GM18861 (cell line): ENCODE data around the gene SP110.

ENCODE experiments used
- ATAC-seq: cut with Tn5 transposase; IDR thresholded peaks from one replicate; pipeline ENCODE4 v1.9.1; 2021; ENCODE audit not compliant: unreplicated experiment

SP110 gene

DNA sequence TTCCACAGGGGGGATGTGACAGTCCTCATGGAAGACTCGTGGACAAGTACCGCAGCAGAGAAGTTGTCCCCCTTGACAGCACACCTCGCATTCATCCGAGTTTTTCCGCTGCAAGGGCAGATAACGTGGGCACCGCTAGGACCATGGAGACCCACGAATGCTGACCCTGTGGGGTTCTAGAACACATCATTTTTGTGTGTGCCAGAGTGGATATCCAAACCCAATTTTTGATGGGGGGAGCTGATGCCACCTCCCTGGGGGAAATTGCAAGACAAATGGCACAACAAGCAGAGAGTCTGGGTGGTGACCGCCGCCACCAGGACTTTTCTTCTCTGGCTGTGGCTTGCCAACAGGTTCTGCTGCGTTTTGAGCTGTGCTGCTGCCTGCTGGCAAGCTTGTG, 46.9 kb downstream of the SP110 start:
- no peak for ATAC-seq

DNA sequence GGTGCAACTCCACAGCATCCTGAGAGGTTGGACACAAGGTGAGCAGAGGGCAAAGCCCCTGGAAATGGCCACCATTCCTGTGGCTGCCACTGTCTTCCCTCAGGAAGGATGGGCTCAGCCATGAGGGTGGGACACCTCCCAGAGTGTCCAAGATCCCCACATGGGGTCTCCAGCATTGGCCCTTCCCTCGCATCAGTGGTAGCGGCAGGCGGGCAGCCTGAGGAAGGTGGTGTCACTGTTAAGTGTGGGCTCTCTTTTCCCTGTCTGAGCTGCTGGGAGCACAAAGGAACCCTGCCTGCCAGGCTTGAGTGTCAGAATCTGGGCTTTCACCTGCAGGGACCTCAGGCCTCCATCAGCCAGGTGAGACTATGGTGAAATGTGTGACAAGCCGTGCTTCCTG, 47.6 kb downstream of the SP110 start:
- ATAC-seq: no peak

DNA sequence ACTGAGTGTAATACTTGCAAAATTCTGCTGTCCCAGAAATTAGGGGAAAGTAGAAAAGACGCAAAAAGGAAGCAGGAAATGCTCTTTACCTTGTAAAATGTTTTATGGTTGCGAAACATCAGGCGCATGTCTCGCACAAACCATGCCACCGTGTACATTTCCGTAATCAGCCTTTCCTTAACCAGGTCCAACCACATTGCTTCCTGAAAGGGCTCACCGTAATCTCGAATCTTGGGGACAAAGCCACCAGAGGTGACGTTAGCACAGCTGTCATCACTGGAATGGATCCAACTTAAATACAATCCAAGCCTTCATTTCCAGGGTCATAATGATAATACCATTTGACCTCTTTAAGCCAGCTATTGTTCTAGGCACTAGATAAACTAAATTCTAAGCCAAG, 49.3 kb downstream of the SP110 start:
- ATAC-seq: no peak

GRCh38 chr2:230166557-230167170, 53.1 kb downstream of the SP110 start:
- ATAC-seq: no peak

DNA sequence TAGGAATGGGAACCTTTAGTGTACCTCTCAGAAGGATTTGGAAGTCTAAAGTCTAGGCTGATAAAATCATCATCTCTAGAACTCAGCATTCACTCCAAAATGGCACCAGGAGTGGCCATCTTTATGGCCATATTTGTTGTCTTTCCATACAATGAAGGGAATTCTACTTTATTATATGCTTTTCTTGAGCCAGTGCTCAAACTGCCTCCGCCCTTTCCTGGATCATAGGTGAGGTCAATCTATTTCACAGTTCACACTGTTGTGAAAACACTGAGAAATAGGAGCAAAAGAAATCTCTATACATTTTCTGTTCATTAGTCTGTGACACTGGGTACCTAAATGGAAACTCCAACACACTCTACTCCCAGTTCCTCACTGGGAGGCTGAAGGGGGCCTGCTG, 55.6 kb downstream of the SP110 start:
- no peak for ATAC-seq

GRCh38 chr2:230162981-230163380, 56.8 kb downstream of the SP110 start:
- no peak for ATAC-seq

DNA sequence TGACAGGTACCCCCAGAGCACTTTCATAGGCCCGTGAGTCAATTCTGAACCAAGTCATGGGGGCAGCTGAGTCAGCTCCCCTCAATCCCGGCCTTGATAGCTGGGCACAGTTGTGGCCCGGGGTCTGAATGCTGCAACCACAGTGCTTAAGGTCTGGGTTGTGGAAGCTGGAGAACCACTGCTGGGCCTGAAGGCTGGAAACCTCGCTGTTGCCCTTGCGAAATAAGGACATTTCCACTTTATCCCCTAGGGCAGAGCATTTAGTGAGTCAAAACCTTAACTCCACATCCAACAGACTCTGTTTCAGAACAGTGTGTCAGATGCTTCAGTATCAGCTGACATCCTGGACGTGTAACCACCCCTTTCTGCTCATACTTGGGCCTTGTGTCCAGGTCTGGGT, 58.6 kb downstream of the SP110 start:
- no peak for ATAC-seq

GRCh38 chr2:230160112-230160660, 59.6 kb downstream of the SP110 start:
- no peak for ATAC-seq

- ATAC-seq: no peak
These were observed 61.3 kb downstream of the SP110 start for GRCh38 chr2:230158468-230158867.

DNA sequence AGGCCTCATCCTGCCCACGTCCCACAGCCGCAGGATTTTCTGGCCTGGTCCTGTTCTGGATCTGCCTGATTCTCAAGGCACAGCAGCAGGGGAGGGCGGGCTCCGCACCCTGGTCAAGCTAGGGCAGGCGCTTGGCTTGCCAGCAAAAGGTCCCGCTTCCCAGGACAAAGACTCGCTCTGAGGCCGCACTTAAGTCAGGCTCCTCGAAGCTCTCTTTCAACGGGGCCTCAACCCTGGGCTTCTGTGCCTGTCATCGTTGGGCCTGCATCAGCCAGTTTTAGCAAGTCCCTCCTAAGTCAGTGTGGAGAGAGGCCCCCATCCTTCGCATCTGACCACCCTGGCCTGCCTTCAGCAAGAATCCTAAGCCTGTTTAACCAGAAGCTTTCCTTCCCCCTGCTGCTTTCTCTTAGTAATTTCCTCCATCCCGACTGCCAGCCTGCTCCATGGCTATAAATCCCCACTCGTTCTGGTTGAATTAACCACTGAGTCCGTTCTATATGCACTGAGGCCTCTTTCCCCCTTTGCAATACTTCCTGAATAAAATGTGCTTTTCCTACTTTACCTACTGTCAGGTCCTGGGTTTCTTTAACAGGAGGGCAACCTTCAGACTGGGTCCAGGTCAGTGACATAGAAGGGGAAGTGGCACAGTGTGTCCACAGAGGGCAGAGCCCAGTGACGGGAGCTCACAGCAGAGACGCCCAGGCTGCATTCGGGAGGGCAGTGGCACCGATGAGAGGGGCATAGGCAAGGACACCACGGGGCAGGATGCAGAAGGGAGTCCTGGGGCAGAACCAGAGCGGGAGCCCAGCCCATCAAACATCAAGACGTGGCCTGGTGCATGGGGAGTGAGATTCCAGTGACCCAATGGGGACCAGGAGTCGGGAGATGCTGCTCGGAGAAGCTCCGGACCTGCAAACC, 62.7 kb downstream of the SP110 start:
- ATAC-seq: no peak

- no peak for ATAC-seq
These were observed 64.4 kb downstream of the SP110 start for GRCh38 chr2:230155359-230155758.

GRCh38 chr2:230153390-230153976, 66.3 kb downstream of the SP110 start:
- ATAC-seq: no peak

GRCh38 chr2:230152334-230152733, 67.5 kb downstream of the SP110 start:
- no peak for ATAC-seq

GRCh38 chr2:230144355-230144754, 75.4 kb downstream of the SP110 start:
- ATAC-seq: no peak

DNA sequence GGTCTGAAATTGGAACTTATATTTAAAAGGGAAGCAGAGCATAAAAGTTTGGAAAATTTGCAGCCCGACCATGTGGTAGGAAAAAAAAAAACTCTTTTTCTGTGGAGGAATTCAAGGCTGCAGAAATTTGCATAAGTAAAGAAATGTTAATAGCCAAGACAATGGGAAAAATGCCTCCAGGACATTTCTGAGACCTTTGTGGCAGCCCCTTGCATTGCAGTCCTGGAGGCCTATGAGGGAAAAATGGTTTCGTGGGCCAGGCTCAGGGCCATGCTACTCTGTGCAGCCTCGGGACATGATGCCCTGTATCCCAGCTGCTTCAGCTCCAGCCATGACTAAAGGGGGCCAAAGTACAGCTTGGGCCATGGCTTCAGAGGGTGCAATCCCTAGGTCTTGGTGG, 79.1 kb downstream of the SP110 start:
- no peak for ATAC-seq

DNA sequence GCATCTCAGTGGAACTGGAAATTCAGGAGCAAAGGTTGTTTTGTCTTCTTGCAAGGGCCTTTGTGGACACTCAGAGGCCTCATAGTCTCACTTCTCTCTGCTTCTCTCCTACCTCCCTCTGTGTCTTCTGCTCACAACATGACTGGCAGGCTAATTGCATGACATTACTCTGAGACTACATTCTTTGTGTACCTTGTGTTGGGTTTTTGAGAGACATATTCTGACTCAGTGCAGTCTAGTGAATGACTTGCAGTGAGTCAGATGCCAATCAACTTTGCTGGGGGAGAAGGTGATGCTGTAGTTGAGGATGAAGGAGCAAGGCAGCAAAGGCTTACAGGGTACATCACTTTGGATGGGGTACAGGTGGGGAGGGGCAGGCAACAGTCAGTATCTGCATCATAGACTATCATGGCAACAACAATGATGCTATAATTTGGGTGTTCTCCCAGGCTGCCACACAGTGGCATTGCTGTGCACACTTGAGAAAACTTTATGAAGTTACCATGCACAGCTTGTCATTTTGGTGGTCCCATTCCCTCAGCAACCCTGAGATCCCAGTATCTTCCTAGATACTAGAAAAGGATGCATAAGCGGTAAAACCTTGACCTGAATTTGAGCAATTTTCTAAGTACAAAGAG, 81.8 kb downstream of the SP110 start:
- ATAC-seq: no peak

GRCh38 chr2:230135130-230135525, 84.7 kb downstream of the SP110 start:
- ATAC-seq: no peak

DNA sequence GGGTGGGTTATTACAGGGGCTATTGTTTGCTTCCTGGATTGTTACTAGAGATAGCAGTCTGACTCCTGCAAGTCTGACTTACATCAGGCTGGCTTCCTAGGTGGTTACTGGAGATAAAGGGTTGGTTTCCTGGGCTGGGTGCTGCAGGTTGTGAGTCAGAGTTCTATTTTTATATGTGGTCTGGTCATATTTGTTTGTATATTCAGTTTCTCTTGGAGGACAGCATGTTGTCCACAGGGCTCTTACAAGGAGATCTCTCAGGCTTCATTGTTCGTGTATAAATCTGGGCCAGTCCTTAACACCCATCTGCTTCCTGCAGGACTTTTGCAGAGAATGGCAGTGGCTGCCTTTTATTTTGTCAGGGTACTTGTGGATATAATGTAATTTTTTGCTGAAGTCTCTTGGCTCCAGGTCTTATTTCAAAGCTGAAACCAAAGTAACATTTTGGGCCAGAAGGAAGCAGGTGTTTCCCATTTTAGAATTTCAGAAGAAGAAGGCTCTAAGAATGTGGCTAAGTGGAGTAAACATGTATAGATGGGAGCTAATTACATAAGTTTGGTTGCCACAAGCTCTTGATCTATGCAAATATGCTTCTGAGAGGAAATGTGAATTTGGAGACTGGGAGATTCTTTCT, 85.2 kb downstream of the SP110 start:
- ATAC-seq: no peak

DNA sequence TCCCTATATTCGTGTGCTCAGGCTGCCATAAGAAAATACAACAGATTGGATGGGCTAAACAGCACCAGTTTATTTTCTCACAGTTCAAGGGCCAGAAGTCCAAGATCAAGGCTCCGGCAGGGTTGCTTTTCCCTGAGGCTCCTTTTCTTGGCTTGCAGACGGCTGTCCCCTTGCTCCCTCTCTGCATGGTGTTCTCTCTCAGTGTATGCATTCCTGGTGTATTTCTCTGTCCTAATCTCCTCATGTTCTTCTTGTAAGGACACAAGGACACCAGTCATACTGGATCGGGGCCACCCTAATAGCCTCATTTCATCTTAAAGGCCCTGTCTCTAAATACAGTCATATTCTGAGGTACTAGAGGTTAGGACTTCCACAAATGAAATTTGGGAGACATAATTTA, 88.4 kb downstream of the SP110 start:
- ATAC-seq: no peak

- ATAC-seq: no peak
These were observed 89.0 kb downstream of the SP110 start for GRCh38 chr2:230130668-230131364.
